K562 (cell line): ENCODE data around the gene CTIF. TPM values are rescaled to one million over a fixed set of nuclear protein-coding genes. Genes with fewer than 3 reads are reported as not detected.

Experiments used
- ATAC-seq: fragments of 200-7000 bp; cut with Tn5 transposase; 3 replicates; pipeline ENCODE4 v1.9.1; 2020; ENCODE audit warnings: moderate library complexity
- BruUV-seq: library from RNA; stranded (reverse); fragments of 400-500 nt; replicated peaks from 2 replicates; lab custom pipeline; 2021; lab: Mats Ljungman, UMichigan
- CTCF ChIA-PET: fragments of 300-600 bp; formaldehyde crosslinking; extraction: SDS; loops from one replicate; lab custom pipeline; 2021; ENCODE audit warnings: low intra/inter-chr PET ratio; lab: Yijun Ruan, JAX
- POLR2A ChIA-PET: fragments of 300-600, 350-650 bp; sonication (Branson Sonifier 250); formaldehyde crosslinking; extraction: SDS; loops from one replicate; lab custom pipeline; 2021; ENCODE audit warnings: antibody characterized with exemption, inconsistent platforms; lab: Yijun Ruan, JAX
- DNase-seq, 4 experiments: peaks; one replicate each; pipeline versions ENCODE4 v3.0.0 to v3.0.0-alpha.2; 2011 to 2018; ENCODE audit warnings: low spot score in 3 of 4, mixed read lengths in 3 of 4; ENCODE audit errors: extremely low read depth in 1 of 4
- FAIRE-seq: peaks from 2 replicates; lab custom pipeline; 2011; peaks lifted over from hg19 to GRCh38; lab: Jason Lieb, UNC
- H2AFZ ChIP-seq: 2 replicates; pipeline ENCODE4 v1.6.0; 2011; ENCODE audit warnings: low read depth, low read length, control low read depth, inconsistent platforms
- H3K27ac ChIP-seq: fragments of 200-600 bp; 3 replicates; pipeline ENCODE4 v1.8.0; 2011; ENCODE audit warnings: low read depth, mild to moderate bottlenecking, control low read depth, inconsistent platforms, low read length, moderate library complexity, mixed read lengths; ENCODE audit errors: extremely low read depth
- H3K27me3 ChIP-seq, 2 experiments: fragments of 300-600 bp in 1 of 2; 2 replicates in 1 of 2; 3 replicates in 1 of 2; pipeline versions ENCODE4 v1.6.0 to v1.8.0; 2011; ENCODE audit warnings: inconsistent platforms in 2 of 2, low read length in 2 of 2, mild to moderate bottlenecking in 1 of 2, mixed read lengths in 1 of 2, moderate library complexity in 1 of 2; ENCODE audit not compliant: control insufficient read depth in 2 of 2, insufficient read depth in 2 of 2
- H3K36me3 ChIP-seq: fragments of 300-600 bp; 3 replicates; pipeline ENCODE4 v1.8.0; 2011; ENCODE audit warnings: mild to moderate bottlenecking, low read length, inconsistent platforms; ENCODE audit not compliant: control insufficient read depth, insufficient read depth
- H3K4me1 ChIP-seq, 2 experiments: fragments of 200-600 bp in 1 of 2; replicated peaks in 1 of 2; 2 replicates in 1 of 2; 3 replicates in 1 of 2; pipeline versions ENCODE4 v1.5.1 to v1.8.0; 2011; ENCODE audit warnings: inconsistent platforms in 2 of 2, low read length in 2 of 2, mild to moderate bottlenecking in 1 of 2, mixed read lengths in 1 of 2, moderate library complexity in 1 of 2; ENCODE audit not compliant: control insufficient read depth in 2 of 2, insufficient read depth in 2 of 2
- H3K4me2 ChIP-seq: 2 replicates; pipeline ENCODE4 v1.6.1; 2011; ENCODE audit warnings: low read length, control low read depth, inconsistent platforms, mixed read lengths; ENCODE audit not compliant: insufficient read depth
- H3K4me3 ChIP-seq: fragments of 200-600 bp; sonication (generic), shearing (Covaris generic); 2 replicates; pipeline ENCODE4 v1.5.1; 2016; ENCODE audit warnings: control low read depth, inconsistent platforms
- H3K79me2 ChIP-seq: fragments of 200-600 bp; 3 replicates; pipeline ENCODE4 v1.8.0; 2011; ENCODE audit warnings: low read length, inconsistent platforms; ENCODE audit not compliant: control insufficient read depth, insufficient read depth
- H3K9ac ChIP-seq, 2 experiments: 2 replicates each; pipeline versions ENCODE4 v1.6.0 to v1.6.1; 2011; ENCODE audit warnings: low read depth in 2 of 2, low read length in 2 of 2, control low read depth in 1 of 2, inconsistent platforms in 1 of 2, mild to moderate bottlenecking in 1 of 2, mixed read lengths in 1 of 2; ENCODE audit not compliant: insufficient read depth in 1 of 2
- H3K9me1 ChIP-seq: one replicate; pipeline ENCODE4 v1.6.0; 2011; ENCODE audit warnings: inconsistent platforms, mild to moderate bottlenecking, low read length, moderate library complexity; ENCODE audit not compliant: control insufficient read depth, insufficient read depth
- H3K9me3 ChIP-seq: replicated peaks from 2 replicates; pipeline ENCODE4 v1.5.1; 2011; ENCODE audit warnings: low read depth, low read length, inconsistent platforms; ENCODE audit not compliant: control insufficient read depth, insufficient read depth
- H4K20me1 ChIP-seq: replicated peaks from 2 replicates; pipeline ENCODE4 v1.6.1; 2011; ENCODE audit warnings: low read length, inconsistent platforms, mixed read lengths; ENCODE audit not compliant: control insufficient read depth, insufficient read depth
- SLC30A9 ChIP-seq: fragments of 250-450 bp; sonication (Bioruptor Pico); IDR thresholded peaks from 2 replicates; pipeline ENCODE4 v1.8.0; 2022; ENCODE audit warnings: mild to moderate bottlenecking, moderate library complexity
- WGBS: fragments of 100-300 bp; shearing (Covaris generic); methylation state at CpG from one replicate; pipeline ENCODE4 v1.1.6; 2016; ENCODE audit warnings: low coverage, mixed read lengths; ENCODE audit not compliant: insufficient coverage; ENCODE audit errors: missing lambda C conversion rate; 5-methylcytosine and 5-hydroxymethylcytosine counted together
- in situ Hi-C: fragments of 300-500 bp; cut with MboI; formaldehyde crosslinking; loops from 4 replicates; pipeline ENCODE4 v1.15.0; 2018; ENCODE audit warnings: inconsistent platforms, mixed read lengths
- intact Hi-C: fragments of 100-400 bp; cut with micrococcal nuclease; formaldehyde crosslinking; loops from 2 replicates; pipeline ENCODE4 v1.14.2; 2022
- polyA plus RNA-seq, 8 experiments: library from polyadenylated mRNA; depleted of rRNA in 4 of 8; stranded (reverse) in 5 of 8; unstranded in 3 of 8; fragments of >200 nt; fragmentation: Nextera tagmentation in 2 of 8; fragmentation: Illumina TruSeq in 1 of 8; extraction: Ambion mirVana in 2 of 8; extraction: Trizol in 1 of 8; gene quantifications; 2 replicates each; pipeline versions ENCODE4 v1.2.1 to v1.2.3, GENCODE V29; 2011 to 2014; ENCODE audit warnings: inconsistent platforms in 1 of 8, missing spikeins in 1 of 8
- total RNA-seq, 7 experiments: library from RNA; depleted of rRNA in 6 of 7; stranded (reverse); fragments of >200 nt in 6 of 7; fragmentation: Illumina TruSeq in 2 of 7; extraction: Trizol in 2 of 7; gene quantifications; 2 replicates each; pipeline versions ENCODE4 v1.2.1 to v1.2.3, GENCODE V29; 2011 to 2021; ENCODE audit warnings: low replicate concordance in 1 of 7
- TF ChIP-seq, protein P1 (sequence below): fragments of 450-650 bp; IDR thresholded peaks from 2 replicates; pipeline ENCODE4 v1.6.1; 2016; ENCODE audit warnings: low read depth
- TF ChIP-seq, protein P2 (sequence below): fragments of 250-450 bp; sonication (Bioruptor Pico); IDR thresholded peaks from 2 replicates; pipeline ENCODE4 v1.8.0; 2022; ENCODE audit warnings: moderate library complexity, mild to moderate bottlenecking, inconsistent platforms

CTIF gene
- total and polyA plus RNA-seq, 9 of the 15 experiments (the other 6 are each of a cell fraction or from before 2014, with no cell fraction given), result 0.17 to 11.5 (median 2.2) TPM

DNA sequence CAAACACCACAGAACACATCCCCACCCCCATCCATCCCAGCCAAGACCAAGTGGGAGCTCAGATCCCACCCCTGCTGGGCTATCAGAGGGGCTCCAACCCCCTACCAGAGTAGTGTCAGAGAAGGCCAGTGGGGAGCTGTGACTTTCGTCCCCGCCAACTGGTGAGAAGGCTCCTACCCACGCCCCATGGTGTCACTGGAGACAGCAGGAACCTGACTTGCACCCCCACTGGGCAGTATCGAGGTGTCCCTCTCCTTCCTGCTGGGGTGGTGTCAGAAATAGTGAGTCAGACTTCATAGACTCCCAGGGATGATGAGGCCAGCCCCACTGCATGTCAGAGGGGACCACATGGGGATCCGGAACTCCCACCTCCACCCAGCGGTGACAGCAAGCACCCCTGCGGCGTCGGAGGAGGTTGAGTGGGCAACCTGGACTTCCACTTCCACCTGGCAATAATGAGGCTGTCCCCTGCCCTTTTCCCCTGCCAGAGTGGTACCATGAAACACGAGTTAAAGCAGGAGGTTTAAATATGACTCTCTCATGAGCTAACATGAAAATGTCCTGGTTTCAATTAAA lies 106.7 kb downstream of the CTIF start (continued):
- TF ChIP-seq, protein P1, sequence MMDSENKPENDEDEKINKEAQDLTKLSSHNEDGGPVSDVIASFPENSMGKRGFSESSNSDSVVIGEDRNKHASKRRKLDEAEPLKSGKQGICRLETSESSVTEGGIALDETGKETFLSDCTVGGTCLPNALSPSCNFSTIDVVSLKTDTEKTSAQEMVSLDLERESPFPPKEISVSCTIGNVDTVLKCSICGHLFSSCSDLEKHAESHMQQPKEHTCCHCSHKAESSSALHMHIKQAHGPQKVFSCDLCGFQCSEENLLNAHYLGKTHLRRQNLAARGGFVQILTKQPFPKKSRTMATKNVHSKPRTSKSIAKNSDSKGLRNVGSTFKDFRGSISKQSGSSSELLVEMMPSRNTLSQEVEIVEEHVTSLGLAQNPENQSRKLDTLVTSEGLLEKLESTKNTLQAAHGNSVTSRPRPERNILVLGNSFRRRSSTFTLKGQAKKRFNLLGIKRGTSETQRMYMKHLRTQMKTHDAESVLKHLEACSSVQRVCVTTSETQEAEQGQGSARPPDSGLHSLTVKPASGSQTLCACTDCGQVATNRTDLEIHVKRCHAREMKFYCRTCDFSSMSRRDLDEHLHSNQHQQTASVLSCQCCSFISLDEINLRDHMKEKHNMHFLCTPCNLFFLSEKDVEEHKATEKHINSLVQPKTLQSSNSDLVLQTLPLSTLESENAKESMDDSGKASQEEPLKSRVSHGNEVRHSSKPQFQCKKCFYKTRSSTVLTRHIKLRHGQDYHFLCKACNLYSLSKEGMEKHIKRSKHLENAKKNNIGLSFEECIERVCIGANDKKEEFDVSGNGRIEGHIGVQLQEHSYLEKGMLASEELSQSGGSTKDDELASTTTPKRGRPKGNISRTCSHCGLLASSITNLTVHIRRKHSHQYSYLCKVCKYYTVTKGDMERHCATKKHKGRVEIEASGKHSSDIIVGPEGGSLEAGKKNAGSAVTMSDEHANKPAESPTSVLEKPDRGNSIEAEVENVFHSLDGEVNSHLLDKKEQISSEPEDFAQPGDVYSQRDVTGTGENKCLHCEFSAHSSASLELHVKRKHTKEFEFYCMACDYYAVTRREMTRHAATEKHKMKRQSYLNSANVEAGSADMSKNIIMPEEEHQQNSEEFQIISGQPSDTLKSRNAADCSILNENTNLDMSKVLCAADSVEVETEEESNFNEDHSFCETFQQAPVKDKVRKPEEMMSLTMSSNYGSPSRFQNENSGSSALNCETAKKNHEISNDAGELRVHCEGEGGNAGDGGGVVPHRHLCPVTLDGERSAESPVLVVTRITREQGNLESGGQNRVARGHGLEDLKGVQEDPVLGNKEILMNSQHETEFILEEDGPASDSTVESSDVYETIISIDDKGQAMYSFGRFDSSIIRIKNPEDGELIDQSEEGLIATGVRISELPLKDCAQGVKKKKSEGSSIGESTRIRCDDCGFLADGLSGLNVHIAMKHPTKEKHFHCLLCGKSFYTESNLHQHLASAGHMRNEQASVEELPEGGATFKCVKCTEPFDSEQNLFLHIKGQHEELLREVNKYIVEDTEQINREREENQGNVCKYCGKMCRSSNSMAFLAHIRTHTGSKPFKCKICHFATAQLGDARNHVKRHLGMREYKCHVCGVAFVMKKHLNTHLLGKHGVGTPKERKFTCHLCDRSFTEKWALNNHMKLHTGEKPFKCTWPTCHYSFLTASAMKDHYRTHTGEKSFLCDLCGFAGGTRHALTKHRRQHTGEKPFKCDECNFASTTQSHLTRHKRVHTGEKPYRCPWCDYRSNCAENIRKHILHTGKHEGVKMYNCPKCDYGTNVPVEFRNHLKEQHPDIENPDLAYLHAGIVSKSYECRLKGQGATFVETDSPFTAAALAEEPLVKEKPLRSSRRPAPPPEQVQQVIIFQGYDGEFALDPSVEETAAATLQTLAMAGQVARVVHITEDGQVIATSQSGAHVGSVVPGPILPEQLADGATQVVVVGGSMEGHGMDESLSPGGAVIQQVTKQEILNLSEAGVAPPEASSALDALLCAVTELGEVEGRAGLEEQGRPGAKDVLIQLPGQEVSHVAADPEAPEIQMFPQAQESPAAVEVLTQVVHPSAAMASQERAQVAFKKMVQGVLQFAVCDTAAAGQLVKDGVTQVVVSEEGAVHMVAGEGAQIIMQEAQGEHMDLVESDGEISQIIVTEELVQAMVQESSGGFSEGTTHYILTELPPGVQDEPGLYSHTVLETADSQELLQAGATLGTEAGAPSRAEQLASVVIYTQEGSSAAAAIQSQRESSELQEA, result no peak

DNA sequence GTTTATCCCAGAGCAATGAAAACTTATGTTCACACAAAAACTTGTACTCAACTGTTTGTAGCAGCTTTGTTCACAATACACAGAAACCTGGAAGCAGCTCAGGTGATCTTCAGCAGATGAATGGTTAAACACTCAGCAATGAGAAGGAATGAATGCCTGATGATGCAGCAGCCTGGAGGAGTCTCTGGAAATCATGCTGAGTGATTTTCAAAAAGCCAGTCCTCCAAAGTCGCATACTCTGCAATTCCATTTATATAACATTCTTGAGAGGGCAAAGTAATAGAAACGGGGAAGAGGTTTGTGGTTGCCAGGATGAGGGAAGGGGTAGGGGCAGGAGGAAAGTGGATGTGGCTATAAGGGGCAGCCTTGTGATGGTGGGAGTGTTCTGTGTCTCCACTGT lies 108.1 kb downstream of the CTIF start:
- H3K9me1 ChIP-seq, result no peaks in the 10 kb centered on the region
- no peak overlapping the region for H3K9ac ChIP-seq
- FAIRE-seq (no peak), ATAC-seq (no peak), DNase-seq (no peak)
- no TSS peak for BruUV-seq
- no peaks in the 10 kb centered on the region for H4K20me1 ChIP-seq
- TF ChIP-seq SLC30A9 (CRISPR knock-in tag), result no peak
- TF ChIP-seq, protein P2, sequence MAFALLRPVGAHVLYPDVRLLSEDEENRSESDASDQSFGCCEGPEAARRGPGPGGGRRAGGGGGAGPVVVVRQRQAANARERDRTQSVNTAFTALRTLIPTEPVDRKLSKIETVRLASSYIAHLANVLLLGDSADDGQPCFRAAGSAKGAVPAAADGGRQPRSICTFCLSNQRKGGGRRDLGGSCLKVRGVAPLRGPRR, result no peak
- no peaks in the 10 kb centered on the region for H3K9me3 ChIP-seq
- no peak overlapping the region for H3K27ac ChIP-seq
- POLR2A ChIA-PET, result interaction anchor here (0.6 kb wide), 1 partner anchor 226 kb away, joined by 3 read pairs; no protein-coding TSS in a partner anchor
- no peaks in the 10 kb centered on the region; a peak in 1 of 5 replicates for H3K4me1 ChIP-seq
- CTCF ChIA-PET, result no interaction called here
- 10% methylated on average over 2 of the region's 2 CpGs for WGBS
- H3K4me2 ChIP-seq, result no peak overlapping the region
- H3K79me2 ChIP-seq, result no peaks in the 10 kb centered on the region
- H3K36me3 ChIP-seq, result no peaks in the 10 kb centered on the region
- in situ Hi-C loops, result no loop called here
- intact Hi-C loops, result no loop called here
- H3K4me3 ChIP-seq, result no peak overlapping the region
- no peaks in the 10 kb centered on the region for H3K27me3 ChIP-seq
- no peak overlapping the region for H2AFZ ChIP-seq
